Measurements from ENCODE around the gene NAV3.

DNA sequence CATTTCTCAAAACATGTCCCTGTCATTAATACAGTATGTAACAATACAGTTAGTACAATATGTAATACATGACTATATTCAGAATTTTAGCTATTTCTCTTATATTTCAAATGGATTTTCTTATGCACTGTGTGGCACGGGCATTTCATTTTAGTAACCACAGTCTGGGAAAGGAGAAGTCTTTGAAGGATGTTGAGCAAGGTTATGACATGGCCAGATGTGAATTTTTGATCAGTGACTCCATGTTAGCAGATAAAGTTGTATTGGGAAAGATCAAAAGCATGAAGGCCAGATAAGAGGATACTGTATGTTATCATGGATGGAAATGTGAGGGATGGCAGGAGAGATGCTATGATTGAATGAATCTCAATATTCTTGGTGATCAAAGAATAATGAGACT, 285.2 kb downstream of the NAV3 start:
- TF ChIP-seq, protein P1, sequence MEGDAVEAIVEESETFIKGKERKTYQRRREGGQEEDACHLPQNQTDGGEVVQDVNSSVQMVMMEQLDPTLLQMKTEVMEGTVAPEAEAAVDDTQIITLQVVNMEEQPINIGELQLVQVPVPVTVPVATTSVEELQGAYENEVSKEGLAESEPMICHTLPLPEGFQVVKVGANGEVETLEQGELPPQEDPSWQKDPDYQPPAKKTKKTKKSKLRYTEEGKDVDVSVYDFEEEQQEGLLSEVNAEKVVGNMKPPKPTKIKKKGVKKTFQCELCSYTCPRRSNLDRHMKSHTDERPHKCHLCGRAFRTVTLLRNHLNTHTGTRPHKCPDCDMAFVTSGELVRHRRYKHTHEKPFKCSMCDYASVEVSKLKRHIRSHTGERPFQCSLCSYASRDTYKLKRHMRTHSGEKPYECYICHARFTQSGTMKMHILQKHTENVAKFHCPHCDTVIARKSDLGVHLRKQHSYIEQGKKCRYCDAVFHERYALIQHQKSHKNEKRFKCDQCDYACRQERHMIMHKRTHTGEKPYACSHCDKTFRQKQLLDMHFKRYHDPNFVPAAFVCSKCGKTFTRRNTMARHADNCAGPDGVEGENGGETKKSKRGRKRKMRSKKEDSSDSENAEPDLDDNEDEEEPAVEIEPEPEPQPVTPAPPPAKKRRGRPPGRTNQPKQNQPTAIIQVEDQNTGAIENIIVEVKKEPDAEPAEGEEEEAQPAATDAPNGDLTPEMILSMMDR (IDR thresholded peaks at IDR 0.05) = no peak
- no peak for TF ChIP-seq POLR2A (IDR thresholded peaks at IDR 0.05)
- TF ChIP-seq EP300 (IDR thresholded peaks at IDR 0.05) = no peak
- no peak for TF ChIP-seq POLR2AphosphoS5 (IDR thresholded peaks at IDR 0.05)

All from sigmoid colon (tissue), 4 donors.